Psoas muscle (tissue), 8 donors: ENCODE data around the gene FRY. TPM values are rescaled to one million over a fixed set of nuclear protein-coding genes. Genes with fewer than 3 reads are reported as not detected.

Source experiments
- ATAC-seq, 4 donors: fragments of 200-7000 bp; cut with Tn5 transposase; one replicate each; pipeline ENCODE4 v1.9.1; 2020; ENCODE audit warnings: moderate library complexity in 3 of 4, mild to moderate bottlenecking in 2 of 4
- DNase-seq, 2 donors: peaks; one replicate each; pipeline ENCODE4 v3.0.0-alpha.2; 2020
- H3K27ac ChIP-seq: fragments of 200-600 bp; one replicate; pipeline ENCODE4 v1.8.0; 2022
- H3K27me3 ChIP-seq, 3 donors: fragments of 200-600 bp in 1 of 3; one replicate each; pipeline versions ENCODE4 v1.6.1 to v1.8.0; 2013 to 2022; ENCODE audit warnings: low read length in 2 of 3, mild to moderate bottlenecking in 2 of 3, moderate library complexity in 1 of 3; ENCODE audit not compliant: insufficient read depth in 3 of 3
- H3K36me3 ChIP-seq, 2 donors: fragments of 200-600 bp in 1 of 2; one replicate each; pipeline versions ENCODE4 v1.6.1 to v1.8.0; 2013 to 2022; ENCODE audit warnings: low read depth in 1 of 2, mild to moderate bottlenecking in 1 of 2, moderate library complexity in 1 of 2; ENCODE audit not compliant: insufficient read depth in 1 of 2
- H3K4me1 ChIP-seq: fragments of 200-600 bp; one replicate; pipeline ENCODE4 v1.8.0; 2022
- H3K4me3 ChIP-seq: fragments of 200-600 bp; one replicate; pipeline ENCODE4 v1.8.0; 2022; ENCODE audit warnings: mild to moderate bottlenecking
- H3K9me3 ChIP-seq: fragments of 200-600 bp; one replicate; pipeline ENCODE4 v1.8.0; 2022
- CTCF ChIP-seq: fragments of 200-600 bp; IDR thresholded peaks from one replicate; pipeline ENCODE4 v1.8.0; 2022; ENCODE audit warnings: antibody characterized with exemption
- WGBS, 3 donors: extraction: QIAGEN DNeasy Blood & Tissue Kit; methylation state at CpG; one replicate each; pipeline versions ENCODE4 v1.1.6 to v1.1.7; 2013; 5-methylcytosine and 5-hydroxymethylcytosine counted together
- intact Hi-C, 2 donors: fragments of 100-400 bp; cut with DNase I; formaldehyde crosslinking; loops; one replicate each; pipeline versions ENCODE4 v1.11.0 to v1.14.2; 2022
- polyA plus RNA-seq, 3 donors: library from polyadenylated mRNA; stranded (reverse); fragments of 200-250 nt; gene quantifications; one replicate each; pipeline ENCODE4 v1.2.3, GENCODE V29; 2013
- total RNA-seq, 4 donors: library from RNA; stranded (reverse); fragmentation: NEBNext Ultra II Directional in 2 of 4; extraction: Animal tissue kit (Norgen Biotek cat#: 25700) in 2 of 4; gene quantifications; one replicate each; pipeline versions ENCODE4 v1.2.1 to v1.2.4, GENCODE V29; 2021 to 2023
- donor health status: healthy with polysubstance abuse.
- donor health status: DM: no; HTN: no; CAD: no; lungs with moderate emphysema.
- donor health status: Bipolar disorder and iron deficiency.
- donor health status: healthy.
- donor health status: DM: yes; HTN: yes; CAD: no.
- donor health status: DM: no; HTN: no; CAD: no.
- donor health status: DM: no; HTN: no; CAD: no.
- donor health status: DM: yes; HTN: yes; CAD: no.

Gene FRY
- total and polyA plus RNA-seq, 7 donors: 7.1 to 56.9 (median 24.0) TPM

- DNase-seq (no peak), ATAC-seq (no peak)
- intact Hi-C loops: no loop called here
- Histone ChIP-seq H3K4me1 (no peaks in the 10 kb centered on the region), H3K4me3 (no peak overlapping the region), H3K9me3 (no peaks in the 10 kb centered on the region), H3K27ac (no peak overlapping the region), H3K27me3 (no peaks in the 10 kb centered on the region), H3K36me3 (peaks cover 6 to 96% of the 10 kb centered on the region in 2 donors)
- TF ChIP-seq CTCF: no peak
- 60 to 71% (median 67%) methylated on average over 3 of the region's 3 CpGs for WGBS, 3 donors
Measured at GRCh38 chr13:32212421-32212820, 180.8 kb downstream of the FRY start.

GRCh38 chr13:32213626-32214025 lies 182.1 kb downstream of the FRY start:
- no peak overlapping the region for H3K27ac ChIP-seq
- no peaks in the 10 kb centered on the region for H3K9me3 ChIP-seq
- DNase-seq (no peak), ATAC-seq (no peak)
- H3K4me3 ChIP-seq: no peak overlapping the region
- peaks cover 7 to 96% of the 10 kb centered on the region in 2 donors for H3K36me3 ChIP-seq
- intact Hi-C loops: no loop called here
- no peaks in the 10 kb centered on the region for H3K4me1 ChIP-seq
- H3K27me3 ChIP-seq: no peaks in the 10 kb centered on the region
- TF ChIP-seq CTCF: no peak

DNA sequence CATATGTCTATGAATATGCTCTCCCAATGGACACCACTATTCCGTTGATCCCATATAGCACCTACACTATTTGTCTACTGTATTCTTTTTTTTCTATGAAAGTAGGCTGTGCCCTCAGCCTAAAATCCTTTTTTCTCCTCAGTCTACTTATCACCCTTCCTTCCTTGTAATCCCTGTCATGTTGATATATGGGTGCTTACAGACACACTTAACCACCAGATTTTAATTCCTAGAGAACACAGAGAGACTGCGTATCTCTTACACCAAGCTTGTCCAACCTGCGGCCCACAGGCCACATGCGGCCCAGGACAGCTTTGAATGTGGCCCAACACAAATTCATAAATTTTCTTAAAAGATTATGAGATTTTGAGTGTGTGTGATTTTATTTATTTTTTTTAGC lies 182.5 kb downstream of the FRY start:
- peaks cover 7 to 96% of the 10 kb centered on the region in 2 donors for H3K36me3 ChIP-seq
- TF ChIP-seq CTCF: no peak
- H3K4me3 ChIP-seq: no peak overlapping the region
- H3K4me1 ChIP-seq: no peaks in the 10 kb centered on the region
- ATAC-seq (no peak), DNase-seq (no peak)
- intact Hi-C loops: no loop called here
- 94 to 96% (median 96%) methylated on average over 4 of the region's 4 CpGs for WGBS, 3 donors
- no peak overlapping the region for H3K27ac ChIP-seq
- no peaks in the 10 kb centered on the region for H3K27me3 ChIP-seq
- no peaks in the 10 kb centered on the region for H3K9me3 ChIP-seq

DNA sequence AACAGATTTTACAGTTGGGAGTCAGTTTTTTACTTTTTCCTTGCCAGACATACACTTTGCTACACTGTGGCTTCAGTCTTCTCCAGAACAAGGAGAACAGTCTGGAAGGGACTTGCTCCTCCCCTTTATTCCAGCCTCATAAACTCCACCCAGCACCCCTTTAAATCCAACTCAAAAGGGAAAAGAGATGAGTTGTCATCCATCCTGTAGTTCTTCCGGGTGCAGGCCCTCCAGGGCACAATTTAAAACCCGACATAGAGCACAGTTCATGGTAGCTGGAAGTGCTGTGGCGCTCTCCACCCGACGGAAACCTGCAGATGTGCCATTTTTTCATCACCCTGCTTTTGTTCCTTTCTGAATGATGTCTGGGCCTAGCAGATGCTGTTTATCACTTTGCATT lies 184.7 kb downstream of the FRY start:
- Histone ChIP-seq H3K27me3 (no peaks in the 10 kb centered on the region), H3K27ac (no peak overlapping the region), H3K4me1 (no peaks in the 10 kb centered on the region), H3K36me3 (peaks cover 5 to 94% of the 10 kb centered on the region in 2 donors), H3K4me3 (no peak overlapping the region), H3K9me3 (no peaks in the 10 kb centered on the region)
- 82 to 94% (median 93%) methylated on average over 5 of the region's 5 CpGs for WGBS, 3 donors
- no peak for TF ChIP-seq CTCF
- DNase-seq (no peak), ATAC-seq (no peak)
- intact Hi-C loops: no loop called here

- WGBS, 3 donors: 97 to 99% (median 97%) methylated on average over 6 of the region's 6 CpGs
- intact Hi-C loops: no loop called here
- no peak overlapping the region for H3K27ac ChIP-seq
- TF ChIP-seq CTCF: no peak
- no peaks in the 10 kb centered on the region for H3K4me1 ChIP-seq
- ATAC-seq: no peak
- no peak overlapping the region for H3K4me3 ChIP-seq
- no peak for DNase-seq
- H3K36me3 ChIP-seq: peaks cover 8 to 78% of the 10 kb centered on the region in 2 donors
- H3K27me3 ChIP-seq: no peaks in the 10 kb centered on the region
- H3K9me3 ChIP-seq: no peaks in the 10 kb centered on the region
Measured at GRCh38 chr13:32222046-32222676, 190.6 kb downstream of the FRY start.
